Measurements from ENCODE around the gene GTF2I. TPM values are rescaled to one million over a fixed set of nuclear protein-coding genes. Genes with fewer than 3 reads are reported as not detected.
"Not testable (repeated sequence)": the region's sequence is repeated elsewhere in the genome, so short reads cannot be mapped to it uniquely, and the experiment has no call there.

GTF2I gene
- total and polyA plus RNA-seq, 12 donors = 19.0 to 393 (median 189) TPM

- H3K27me3 ChIP-seq; H3K36me3 ChIP-seq (replicated peaks in 1 of 2); H3K27ac ChIP-seq; H3K4me1 ChIP-seq (replicated peaks in 1 of 2); H3K9me3 ChIP-seq (replicated peaks in 1 of 3); intact Hi-C loops (cut with DNase I); H3K4me3 ChIP-seq; DNase-seq: not testable (repeated sequence)
- no CpG with 5 or more reads among the region's 9 CpGs for WGBS, 4 donors
Observed at GRCh38 chr7:74743936-74744557, 86.5 kb downstream of the GTF2I start.

GRCh38 chr7:74753921-74754482, 96.5 kb downstream of the GTF2I start:
- H3K27ac ChIP-seq; DNase-seq; intact Hi-C loops (cut with DNase I); H3K36me3 ChIP-seq (replicated peaks in 1 of 2); H3K27me3 ChIP-seq; H3K4me3 ChIP-seq; H3K9me3 ChIP-seq (replicated peaks in 1 of 3); H3K4me1 ChIP-seq (replicated peaks in 1 of 2): not testable (repeated sequence)
- WGBS, 4 donors = no CpG with 5 or more reads among the region's 9 CpGs

- no CpG with 5 or more reads among the region's 5 CpGs for WGBS, 4 donors
- H3K27me3 ChIP-seq; H3K27ac ChIP-seq; H3K9me3 ChIP-seq (replicated peaks in 1 of 3); H3K4me3 ChIP-seq; H3K4me1 ChIP-seq (replicated peaks in 1 of 2); intact Hi-C loops (cut with DNase I); DNase-seq; H3K36me3 ChIP-seq (replicated peaks in 1 of 2): not testable (repeated sequence)
Observed at GRCh38 chr7:74756673-74757072, 99.2 kb downstream of the GTF2I start.

GRCh38 chr7:74758268-74758667, 100.8 kb downstream of the GTF2I start:
- H3K9me3 ChIP-seq (replicated peaks in 1 of 3); H3K4me3 ChIP-seq; H3K27me3 ChIP-seq; intact Hi-C loops (cut with DNase I); H3K4me1 ChIP-seq (replicated peaks in 1 of 2); DNase-seq; H3K27ac ChIP-seq; H3K36me3 ChIP-seq (replicated peaks in 1 of 2): not testable (repeated sequence)
- WGBS, 4 donors = no CpG with 5 or more reads among the region's 7 CpGs

- H3K36me3 ChIP-seq (replicated peaks in 1 of 2); H3K27me3 ChIP-seq; H3K4me3 ChIP-seq; H3K4me1 ChIP-seq (replicated peaks in 1 of 2); intact Hi-C loops (cut with DNase I); H3K27ac ChIP-seq; DNase-seq; H3K9me3 ChIP-seq (replicated peaks in 1 of 3): not testable (repeated sequence)
- no CpG with 5 or more reads among the region's 3 CpGs for WGBS, 4 donors
Observed at GRCh38 chr7:74758982-74759381, 101.5 kb downstream of the GTF2I start.

GRCh38 chr7:74765205-74765918, 107.8 kb downstream of the GTF2I start:
- H3K27me3 ChIP-seq; H3K36me3 ChIP-seq (replicated peaks in 1 of 2); H3K9me3 ChIP-seq (replicated peaks in 1 of 3); intact Hi-C loops (cut with DNase I); H3K4me1 ChIP-seq (replicated peaks in 1 of 2); H3K4me3 ChIP-seq; DNase-seq; H3K27ac ChIP-seq: not testable (repeated sequence)
- WGBS, 4 donors = no CpG with 5 or more reads among the region's 17 CpGs

- 33% methylated on average over 1 of the region's 7 CpGs; no CpG with 5 or more reads in 3 of the 4 donors for WGBS, 4 donors
Observed at GRCh38 chr7:74766509-74766908, 109.0 kb downstream of the GTF2I start.

GRCh38 chr7:74766991-74767390, 109.5 kb downstream of the GTF2I start:
- DNase-seq = peak in 2 of 7 donors; percentile 10 to 13
- intact Hi-C loops (cut with DNase I); H3K36me3 ChIP-seq (replicated peaks in 1 of 2); H3K27ac ChIP-seq; H3K27me3 ChIP-seq; H3K4me3 ChIP-seq; H3K4me1 ChIP-seq (replicated peaks in 1 of 2); H3K9me3 ChIP-seq (replicated peaks in 1 of 3): not testable (repeated sequence)
- WGBS, 4 donors = 73 to 84% (median 80%) methylated on average over 5 to 8 of the region's 10 CpGs; no CpG with 5 or more reads in 1 of the 4 donors

More at GRCh38 chr7:74766509-74766908, 109.0 kb downstream of the GTF2I start:
- intact Hi-C loops (cut with DNase I); H3K27me3 ChIP-seq; H3K4me1 ChIP-seq (replicated peaks in 1 of 2); H3K36me3 ChIP-seq (replicated peaks in 1 of 2); H3K27ac ChIP-seq; H3K9me3 ChIP-seq (replicated peaks in 1 of 3); DNase-seq; H3K4me3 ChIP-seq: not testable (repeated sequence)

GRCh38 chr7:74770062-74770461, 112.5 kb downstream of the GTF2I start:
- WGBS, 4 donors = 80 to 91% (median 80%) methylated on average over 3 to 5 of the region's 7 CpGs
- H3K4me1 ChIP-seq (replicated peaks in 1 of 2); H3K36me3 ChIP-seq (replicated peaks in 1 of 2); DNase-seq; H3K4me3 ChIP-seq; intact Hi-C loops (cut with DNase I); H3K9me3 ChIP-seq (replicated peaks in 1 of 3); H3K27ac ChIP-seq; H3K27me3 ChIP-seq: not testable (repeated sequence)

GRCh38 chr7:74772093-74772492, 114.6 kb downstream of the GTF2I start:
- H3K9me3 ChIP-seq (replicated peaks in 1 of 3); H3K36me3 ChIP-seq (replicated peaks in 1 of 2); H3K4me3 ChIP-seq; H3K27me3 ChIP-seq; H3K27ac ChIP-seq; H3K4me1 ChIP-seq (replicated peaks in 1 of 2); intact Hi-C loops (cut with DNase I): not testable (repeated sequence)
- peak in 3 of 7 donors; percentile 11 to 36 (median 12) for DNase-seq
- WGBS, 4 donors = 68 to 88% (median 77%) methylated on average over 3 to 6 of the region's 6 CpGs; no CpG with 5 or more reads in 1 of the 4 donors

Measured in adrenal gland (tissue), 12 donors.